SK-N-SH (cell line): ENCODE data around the gene ARSJ. TPM values are rescaled to one million over a fixed set of nuclear protein-coding genes. Genes with fewer than 3 reads are reported as not detected.

Experiments
- CTCF ChIA-PET: fragments of 300-600, 350-600 bp; formaldehyde crosslinking; extraction: SDS; loops from one replicate; lab custom pipeline; 2021; lab: Yijun Ruan, JAX
- POLR2A ChIA-PET: fragments of 350-600 bp; sonication (Branson Sonifier 250); formaldehyde crosslinking; extraction: SDS; loops from one replicate; lab custom pipeline; 2020; ENCODE audit warnings: antibody characterized with exemption, inconsistent platforms; lab: Yijun Ruan, JAX
- DNase-seq: peaks from one replicate; pipeline ENCODE4 v3.0.0; 2012
- H2AFZ ChIP-seq: fragments of 200-600 bp; sonication (generic); 2 replicates; pipeline ENCODE4 v1.8.1; 2016; ENCODE audit warnings: antibody characterized with exemption, mild to moderate bottlenecking, low read depth
- H3F3A ChIP-seq: fragments of 200-600 bp; sonication (generic); replicated peaks from 2 replicates; pipeline ENCODE3; 2016; ENCODE audit warnings: antibody characterized with exemption, mild to moderate bottlenecking; ENCODE audit not compliant: insufficient read depth
- H3K27ac ChIP-seq, 2 experiments: fragments of 200-500 bp in 1 of 2; fragments of 200-600 bp in 1 of 2; sonication (Bioruptor generic) in 1 of 2; sonication (generic), shearing (Covaris generic) in 1 of 2; 2 replicates each; pipeline versions ENCODE4 v1.5.1 to v1.6.1; 2014 to 2016; ENCODE audit warnings: low read depth in 2 of 2, inconsistent platforms in 1 of 2, low read length in 1 of 2, mild to moderate bottlenecking in 1 of 2, mixed read lengths in 1 of 2
- H3K27me3 ChIP-seq: fragments of 200-600 bp; sonication (generic), shearing (Covaris generic); 2 replicates; pipeline ENCODE4 v1.6.1; 2016; ENCODE audit warnings: mixed run types; ENCODE audit not compliant: insufficient read depth
- H3K36me3 ChIP-seq, 2 experiments: fragments of 200-500 bp in 1 of 2; fragments of 200-600 bp in 1 of 2; sonication (Bioruptor generic) in 1 of 2; sonication (generic) in 1 of 2; replicated peaks in 1 of 2; 2 replicates each; pipeline versions ENCODE3 to v1.5.1; 2014 to 2016; ENCODE audit warnings: low read length in 1 of 2, mild to moderate bottlenecking in 1 of 2; ENCODE audit not compliant: insufficient read depth in 2 of 2, control insufficient read depth in 1 of 2
- H3K4me1 ChIP-seq, 2 experiments: fragments of 200-500 bp in 1 of 2; fragments of 200-600 bp in 1 of 2; sonication (Bioruptor generic) in 1 of 2; sonication (generic), shearing (Covaris generic) in 1 of 2; 2 replicates each; pipeline versions ENCODE4 v1.5.1 to v1.6.1; 2014 to 2016; ENCODE audit warnings: low read depth in 1 of 2, low read length in 1 of 2, mixed run types in 1 of 2; ENCODE audit not compliant: insufficient read depth in 2 of 2, control insufficient read depth in 1 of 2
- H3K4me2 ChIP-seq: fragments of 200-600 bp; sonication (generic), shearing (Covaris generic); 2 replicates; pipeline ENCODE4 v1.6.1; 2017; ENCODE audit warnings: mixed run types
- H3K4me3 ChIP-seq, 2 experiments: fragments of 200-500 bp in 1 of 2; fragments of 200-600 bp in 1 of 2; sonication (Bioruptor generic) in 1 of 2; sonication (generic), shearing (Covaris generic) in 1 of 2; 2 replicates each; pipeline versions ENCODE4 v1.5.1 to v1.8.1; 2014 to 2016; ENCODE audit warnings: low read depth in 2 of 2, inconsistent platforms in 1 of 2, low read length in 1 of 2, mild to moderate bottlenecking in 1 of 2, mixed read lengths in 1 of 2, moderate library complexity in 1 of 2
- H3K79me2 ChIP-seq: fragments of 200-600 bp; sonication (generic); 2 replicates; pipeline ENCODE4 v1.8.1; 2017; ENCODE audit warnings: mild to moderate bottlenecking; ENCODE audit not compliant: insufficient read depth
- H3K9ac ChIP-seq: fragments of 200-600 bp; sonication (generic); 2 replicates; pipeline ENCODE4 v1.6.1; 2017; ENCODE audit warnings: mixed run types
- H3K9me2 ChIP-seq: fragments of 200-600 bp; sonication (generic); 2 replicates; pipeline ENCODE4 v1.6.1; 2017; ENCODE audit warnings: mixed run types
- H3K9me3 ChIP-seq: fragments of 200-600 bp; sonication (generic); 2 replicates; pipeline ENCODE4 v1.6.1; 2017; ENCODE audit warnings: mixed run types, mild to moderate bottlenecking, moderate library complexity
- H4K20me1 ChIP-seq: fragments of 200-600 bp; sonication (generic); 2 replicates; pipeline ENCODE4 v1.6.1; 2017; ENCODE audit warnings: mild to moderate bottlenecking, mixed run types; ENCODE audit not compliant: insufficient read depth
- CHD2 ChIP-seq: fragments of 150-350 bp; IDR thresholded peaks from 2 replicates; pipeline ENCODE4 v1.6.1; 2018; ENCODE audit warnings: low read length; ENCODE audit not compliant: partially characterized antibody
- FOSL2 ChIP-seq: IDR thresholded peaks from 2 replicates; pipeline ENCODE4 v1.4.0; 2012; ENCODE audit warnings: low read depth, mild to moderate bottlenecking, moderate library complexity, borderline replicate concordance
- FOXM1 ChIP-seq: IDR thresholded peaks from 2 replicates; pipeline ENCODE4 v1.4.0; 2012; ENCODE audit warnings: low read depth, mild to moderate bottlenecking
- IRF3 ChIP-seq: fragments of 150-350 bp; IDR thresholded peaks from 2 replicates; pipeline ENCODE4 v1.6.1; 2016; ENCODE audit warnings: mild to moderate bottlenecking, low read depth, low read length
- JUND ChIP-seq: IDR thresholded peaks from 2 replicates; pipeline ENCODE4 v1.4.0; 2012
- MAX ChIP-seq: IDR thresholded peaks from 2 replicates; pipeline ENCODE4 v1.4.0; 2012; ENCODE audit warnings: low read depth
- MEF2A ChIP-seq: IDR thresholded peaks from 2 replicates; pipeline ENCODE4 v1.4.0; 2012; ENCODE audit warnings: low read depth, borderline replicate concordance
- MXI1 ChIP-seq: IDR thresholded peaks from 2 replicates; pipeline ENCODE4 v1.6.1; 2012; ENCODE audit warnings: mild to moderate bottlenecking, low read depth, low read length, improper control_type of control experiment
- RCOR1 ChIP-seq: fragments of 150-350 bp; IDR thresholded peaks from 2 replicates; pipeline ENCODE4 v1.6.1; 2017; ENCODE audit warnings: antibody characterized with exemption, low read length
- RXRA ChIP-seq: IDR thresholded peaks from 2 replicates; pipeline ENCODE4 v1.4.0; 2012; ENCODE audit warnings: low read depth, mild to moderate bottlenecking, borderline replicate concordance
- SIN3A ChIP-seq: IDR thresholded peaks from 2 replicates; pipeline ENCODE4 v1.6.1; 2012; ENCODE audit warnings: low read depth, mild to moderate bottlenecking, low read length, moderate library complexity, borderline replicate concordance
- SMC3 ChIP-seq: IDR thresholded peaks from 2 replicates; pipeline ENCODE4 v1.6.1; 2012; ENCODE audit warnings: low read depth, low read length, improper control_type of control experiment
- TAF1 ChIP-seq: IDR thresholded peaks from 2 replicates; pipeline ENCODE4 v1.6.1; 2012; ENCODE audit warnings: low read depth, mild to moderate bottlenecking, low read length, moderate library complexity, borderline replicate concordance
- TEAD4 ChIP-seq: IDR thresholded peaks from 2 replicates; pipeline ENCODE4 v1.4.0; 2012; ENCODE audit warnings: mild to moderate bottlenecking, borderline replicate concordance; ENCODE audit not compliant: insufficient read depth
- USF1 ChIP-seq: IDR thresholded peaks from 2 replicates; pipeline ENCODE4 v1.4.0; 2012; ENCODE audit warnings: low read depth, borderline replicate concordance
- WGBS: methylation state at CpG from one replicate; pipeline ENCODE4 v1.1.6; 2017; ENCODE audit warnings: low lambda C conversion rate; 5-methylcytosine and 5-hydroxymethylcytosine counted together
- polyA plus RNA-seq, 3 experiments: library from polyadenylated mRNA; depleted of rRNA; stranded (reverse); fragments of >200 nt; gene quantifications; 2 replicates each; pipeline ENCODE4 v1.2.3, GENCODE V29; 2012

The ARSJ gene
- polyA plus RNA-seq, 1 of the 3 experiments (the other 2 are of a cell fraction): 30.4 TPM

GRCh38 chr4:113884655-113885054 lies 94.8 kb downstream of the ARSJ start:
- 89% methylated on average over 1 of the region's 1 CpG for WGBS
- Histone ChIP-seq H3K79me2 (no peaks in the 10 kb centered on the region), H3K9me3 (0 out of 2 replicates have a peak, but pooled peaks cover 5% of the 10 kb centered on the region), H3F3A (peaks cover 19% of the 10 kb centered on the region), H3K27me3 (no peaks in the 10 kb centered on the region), H3K4me2 (no peak overlapping the region), H3K36me3 (no peaks in the 10 kb centered on the region), H3K4me1 (peaks cover 0 to 8% of the 10 kb centered on the region in 2 experiments; a peak in 1 of 4 replicates), H3K27ac (no peak overlapping the region), H3K4me3 (no peak overlapping the region), H3K9ac (no peak overlapping the region), H2AFZ (no peak overlapping the region), H4K20me1 (no peaks in the 10 kb centered on the region), H3K9me2 (no peaks in the 10 kb centered on the region)
- no peak for DNase-seq
- ChIA-PET CTCF (no interaction called here), POLR2A (no interaction called here)
- no peak for TF ChIP-seq RCOR1
- TF ChIP-seq FOXM1: no peak
- TF ChIP-seq RXRA: no peak
- no peak for TF ChIP-seq MEF2A
- no peak for TF ChIP-seq CHD2
- no peak for TF ChIP-seq SMC3
- no peak for TF ChIP-seq TAF1
- no peak for TF ChIP-seq MAX
- TF ChIP-seq SIN3A: no peak

- peak overlapping the region in 1 of 2 experiments; percentile 17; a peak in 1 of 4 replicates for H3K27ac ChIP-seq
- H4K20me1 ChIP-seq: no peaks in the 10 kb centered on the region
- WGBS: 88% methylated on average over 1 of the region's 1 CpG
- no peaks in the 10 kb centered on the region for H3K36me3 ChIP-seq
- no peak overlapping the region for H3K4me3 ChIP-seq
- DNase-seq: no peak
- CTCF ChIA-PET: no interaction called here
- no peak overlapping the region for H2AFZ ChIP-seq
- no peaks in the 10 kb centered on the region for H3K79me2 ChIP-seq
- no peaks in the 10 kb centered on the region for H3K27me3 ChIP-seq
- H3F3A ChIP-seq: peaks cover 16% of the 10 kb centered on the region
- H3K9ac ChIP-seq: no peak overlapping the region
- 0 out of 2 replicates have a peak, but pooled peaks cover 5% of the 10 kb centered on the region for H3K9me3 ChIP-seq
- TF ChIP-seq SMC3: no peak
- TF ChIP-seq USF1: no peak
- no peak for TF ChIP-seq IRF3
- TF ChIP-seq MXI1: no peak
- peak; percentile 7; the same call in 1 of the 2 replicates for TF ChIP-seq FOSL2
- no peak for TF ChIP-seq TEAD4
- 0 out of 2 replicates have a peak, but pooled peaks have one; percentile 16 for TF ChIP-seq JUND
- no peak for TF ChIP-seq RXRA
- peaks cover 0 to 8% of the 10 kb centered on the region in 2 experiments; a peak in 2 of 4 replicates for H3K4me1 ChIP-seq
- no peak overlapping the region for H3K4me2 ChIP-seq
- no peaks in the 10 kb centered on the region for H3K9me2 ChIP-seq
- POLR2A ChIA-PET: no interaction called here
Observed at GRCh38 chr4:113882668-113883067, 96.8 kb downstream of the ARSJ start.
